ENCODE measurements around the gene JAKMIP2.

The JAKMIP2 gene

GRCh38 chr5:147551677-147552076 lies 230.9 kb downstream of the JAKMIP2 start:
- no peak for DNase-seq

DNA sequence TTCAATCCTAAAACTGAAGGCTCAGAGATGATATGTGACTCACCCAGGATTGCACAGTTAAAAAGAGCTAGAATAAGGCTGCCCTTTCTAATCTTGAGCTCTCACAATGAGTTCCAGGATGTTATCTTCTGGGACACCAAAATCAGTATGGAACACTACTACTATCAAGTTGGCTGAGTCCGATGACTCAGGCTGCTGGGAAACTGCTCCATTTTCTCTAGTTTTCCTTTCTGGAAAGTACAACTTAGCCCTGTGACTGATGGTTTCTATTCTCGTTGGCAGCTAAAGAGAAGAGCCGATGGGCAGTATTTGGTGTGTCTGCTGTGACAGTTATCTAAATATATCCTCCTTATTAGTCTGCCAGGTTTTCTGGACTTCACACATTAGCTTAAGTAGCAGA lies 234.8 kb downstream of the JAKMIP2 start:
- no peak for DNase-seq

DNA sequence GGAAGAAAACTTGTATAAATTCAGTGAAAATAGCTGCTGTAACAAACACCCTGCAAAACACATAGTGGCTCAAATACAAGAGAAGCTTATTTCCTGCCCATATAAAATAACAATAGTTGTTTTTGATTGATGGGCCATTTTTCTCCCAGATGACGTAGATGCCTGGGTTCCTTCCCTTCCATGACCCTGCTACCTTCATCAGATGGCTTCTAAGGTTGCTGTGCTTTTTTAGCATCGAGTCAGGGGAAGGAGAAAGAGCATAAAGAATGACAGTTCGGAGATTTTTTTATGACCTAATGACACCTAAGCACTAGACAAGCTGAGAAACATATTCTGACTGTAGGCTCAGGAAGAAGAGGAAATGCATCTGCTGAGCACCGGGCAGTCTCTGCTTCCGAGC lies 238.0 kb downstream of the JAKMIP2 start:
- DNase-seq, result no peak

GRCh38 chr5:147539053-147539452 lies 243.5 kb downstream of the JAKMIP2 start:
- DNase-seq, result no peak

DNA sequence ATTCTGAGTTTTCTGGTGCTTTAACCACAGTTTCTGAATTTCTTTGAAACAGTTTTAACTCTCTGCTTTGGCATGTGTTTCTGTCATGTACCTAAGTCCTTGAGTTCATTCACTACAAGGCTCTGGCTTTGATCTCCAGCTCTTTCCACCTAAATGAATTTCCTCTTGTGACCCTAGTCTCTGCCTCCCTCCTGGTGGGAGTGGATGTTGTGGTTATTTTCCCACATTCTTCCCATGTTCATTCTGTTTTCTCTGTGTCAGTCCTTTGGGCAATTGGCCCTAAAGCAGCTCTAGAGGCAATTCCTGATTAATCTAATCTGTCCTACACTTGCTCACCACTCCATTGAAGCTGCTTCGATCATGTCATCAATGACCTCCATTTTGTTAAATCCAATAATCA lies 244.3 kb downstream of the JAKMIP2 start:
- no peak for DNase-seq
